ENCODE data around the gene OTOG. TPM values are rescaled to one million over a fixed set of nuclear protein-coding genes. Genes with fewer than 3 reads are reported as not detected.

OTOG gene
- total and polyA plus RNA-seq, 7 donors = under 0.01 TPM; not detected in 5

- Histone ChIP-seq H3K27ac (no peak overlapping the region), H3K36me3 (no peaks in the 10 kb centered on the region), H3K27me3 (no peaks in the 10 kb centered on the region), H3K9me3 (no peaks in the 10 kb centered on the region), H3K4me1 (no peaks in the 10 kb centered on the region), H3K4me3 (no peak overlapping the region)
- intact Hi-C loops (cut with DNase I) = no loop called here
- WGBS, 2 donors = 86 to 91% methylated on average over 6 of the region's 6 CpGs
- DNase-seq = no peak
- no peak for TF ChIP-seq POLR2A (IDR thresholded peaks at IDR 0.05)
- TF ChIP-seq POLR2AphosphoS5 (IDR thresholded peaks at IDR 0.05) = no peak
- no peak for TF ChIP-seq CTCF (IDR thresholded peaks at IDR 0.05)
- no peak for TF ChIP-seq EP300 (IDR thresholded peaks at IDR 0.05)
Observed at GRCh38 chr11:17607083-17607429, 60.0 kb downstream of the OTOG start.

GRCh38 chr11:17607591-17608570 is 60.8 kb downstream of the OTOG start:
- H3K4me1 ChIP-seq = no peaks in the 10 kb centered on the region
- no peaks in the 10 kb centered on the region for H3K9me3 ChIP-seq
- no peak overlapping the region for H3K4me3 ChIP-seq
- 68 to 79% methylated on average over 20 of the region's 20 CpGs for WGBS, 2 donors
- DNase-seq = no peak
- H3K27ac ChIP-seq = no peak overlapping the region
- intact Hi-C loops (cut with DNase I) = no loop called here
- TF ChIP-seq POLR2A (IDR thresholded peaks at IDR 0.05) (no peak), POLR2AphosphoS5 (IDR thresholded peaks at IDR 0.05) (no peak)
- no peaks in the 10 kb centered on the region for H3K36me3 ChIP-seq
- H3K27me3 ChIP-seq = no peaks in the 10 kb centered on the region

GRCh38 chr11:17608821-17609220 is 61.8 kb downstream of the OTOG start:
- no peak overlapping the region for H3K4me3 ChIP-seq
- no peaks in the 10 kb centered on the region for H3K9me3 ChIP-seq
- intact Hi-C loops (cut with DNase I) = no loop called here
- TF ChIP-seq CTCF (IDR thresholded peaks at IDR 0.05) (no peak), POLR2AphosphoS5 (IDR thresholded peaks at IDR 0.05) (no peak), EP300 (IDR thresholded peaks at IDR 0.05) (no peak), POLR2A (IDR thresholded peaks at IDR 0.05) (no peak)
- DNase-seq = no peak
- H3K36me3 ChIP-seq = no peaks in the 10 kb centered on the region
- no peak overlapping the region for H3K27ac ChIP-seq
- no peaks in the 10 kb centered on the region for H3K27me3 ChIP-seq
- no peaks in the 10 kb centered on the region for H3K4me1 ChIP-seq
- 84 to 90% methylated on average over 6 of the region's 6 CpGs for WGBS, 2 donors

GRCh38 chr11:17609291-17610084 is 62.4 kb downstream of the OTOG start:
- TF ChIP-seq EP300 (IDR thresholded peaks at IDR 0.05) (no peak), CTCF (IDR thresholded peaks at IDR 0.05) (no peak), POLR2AphosphoS5 (IDR thresholded peaks at IDR 0.05) (no peak), POLR2A (IDR thresholded peaks at IDR 0.05) (no peak)
- intact Hi-C loops (cut with DNase I) = no loop called here
- Histone ChIP-seq H3K27ac (no peak overlapping the region), H3K36me3 (no peaks in the 10 kb centered on the region), H3K9me3 (no peaks in the 10 kb centered on the region), H3K27me3 (no peaks in the 10 kb centered on the region), H3K4me3 (no peak overlapping the region), H3K4me1 (no peaks in the 10 kb centered on the region)
- no peak for DNase-seq
- 76 to 87% methylated on average over 12 of the region's 12 CpGs for WGBS, 2 donors
